HEK293T (cell line): ENCODE results near the gene EXOC6B.

ENCODE experiments used
- NFRKB ChIP-seq: fragments of 450-650 bp; IDR thresholded peaks from 2 replicates; pipeline ENCODE4 v1.6.1; 2016; ENCODE audit warnings: mild to moderate bottlenecking, moderate library complexity
- SUZ12 ChIP-seq: fragments of 450-650 bp; IDR thresholded peaks from 2 replicates; pipeline ENCODE4 v1.6.1; 2016; ENCODE audit warnings: mild to moderate bottlenecking

GRCh38 chr2:72255540-72255939 is 570.3 kb downstream of the EXOC6B start:
- no peak for TF ChIP-seq NFRKB
- TF ChIP-seq SUZ12 = no peak
